ENCODE results near the gene EXOC3L1. TPM values are rescaled to one million over a fixed set of nuclear protein-coding genes. Genes with fewer than 3 reads are reported as not detected.

The EXOC3L1 gene
- polyA plus RNA-seq, 3 donors, result 6.5 to 7.2 (median 6.7) TPM

DNA sequence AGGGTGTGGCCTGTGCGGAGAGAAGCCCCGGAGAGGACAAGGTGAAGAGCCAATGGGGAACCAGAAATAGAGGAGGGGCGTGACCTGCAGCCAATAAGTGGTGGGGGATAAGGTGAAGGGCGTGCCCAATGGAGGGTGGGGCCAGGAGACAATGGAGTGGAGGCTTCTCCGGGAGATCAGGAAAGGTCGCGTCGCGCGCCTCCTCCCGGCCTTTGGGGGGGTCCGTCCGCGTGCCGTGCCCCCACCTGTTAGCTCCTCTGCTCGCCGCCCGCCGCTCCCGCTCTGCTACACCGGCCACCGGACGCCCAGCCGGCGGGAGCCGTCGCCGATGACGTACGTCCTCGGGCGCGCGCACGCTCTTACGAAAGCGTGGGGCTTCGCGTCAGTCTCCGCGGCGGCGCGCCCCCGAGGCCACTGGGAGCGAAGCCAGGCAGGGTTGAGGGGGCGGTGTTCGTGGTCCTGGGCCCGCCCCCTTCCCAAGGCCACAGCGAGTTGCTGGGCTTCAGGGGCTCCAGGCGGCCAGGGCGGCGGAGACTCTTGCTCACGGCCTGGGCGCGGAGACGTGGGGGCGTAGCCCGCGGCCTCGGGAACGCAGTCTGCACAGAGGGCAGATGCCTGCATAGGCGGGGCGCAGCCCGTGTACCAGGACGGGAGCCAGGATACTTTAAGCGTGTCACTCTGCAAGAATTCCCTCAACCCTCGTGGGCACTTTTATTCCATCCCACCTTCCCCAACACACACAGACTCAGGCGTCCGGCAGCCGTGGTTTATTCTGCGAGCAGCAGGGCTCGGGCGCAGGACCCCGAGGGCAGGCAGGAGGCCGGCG is 6.1 kb downstream of the EXOC3L1 start, which contains the start of gene MATCAP1:
Gene MATCAP1 (minus strand): TSS at position 337 of the 826 bp plus-strand sequence. CDS start 3,353 bp downstream, outside the sequence.
- peak; percentile 97 for DNase-seq

DNA sequence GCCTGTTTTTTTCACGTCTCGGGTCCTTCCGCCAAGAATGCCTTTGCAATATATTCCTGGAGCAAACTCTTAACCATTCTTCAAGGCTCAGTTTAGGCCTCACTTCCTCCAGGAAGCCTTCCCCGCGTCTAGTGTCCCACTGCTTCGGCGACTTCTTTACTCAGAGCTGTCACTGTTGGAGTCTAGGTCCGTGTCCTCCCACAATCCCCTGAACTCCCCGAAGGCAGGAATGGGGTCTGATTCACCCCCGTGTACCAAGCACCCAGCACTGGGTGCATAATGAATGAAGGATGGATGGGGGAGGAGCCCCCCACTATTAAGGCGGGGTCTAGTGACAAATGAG is 6.7 kb downstream of the EXOC3L1 start:
- DNase-seq, result no peak

DNA sequence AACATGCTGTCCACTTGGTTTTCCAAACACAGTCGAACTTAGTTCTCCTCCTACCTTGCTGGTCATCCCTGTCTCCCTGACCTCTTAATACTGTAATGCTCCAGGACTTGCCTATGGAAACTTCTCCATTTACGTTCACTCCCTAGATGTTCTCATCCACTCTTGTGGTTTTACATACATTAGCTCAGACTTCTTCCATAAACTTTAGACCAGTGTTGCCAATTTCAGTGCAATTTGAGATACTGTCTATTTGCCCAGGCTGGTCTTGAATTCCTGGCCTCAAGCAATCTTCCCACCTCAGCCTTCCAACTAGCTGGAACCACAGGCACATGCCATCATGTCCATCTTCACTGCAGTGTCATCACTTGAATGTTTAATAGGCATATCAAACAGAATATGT is 7.6 kb downstream of the EXOC3L1 start:
- no peak for DNase-seq

DNA sequence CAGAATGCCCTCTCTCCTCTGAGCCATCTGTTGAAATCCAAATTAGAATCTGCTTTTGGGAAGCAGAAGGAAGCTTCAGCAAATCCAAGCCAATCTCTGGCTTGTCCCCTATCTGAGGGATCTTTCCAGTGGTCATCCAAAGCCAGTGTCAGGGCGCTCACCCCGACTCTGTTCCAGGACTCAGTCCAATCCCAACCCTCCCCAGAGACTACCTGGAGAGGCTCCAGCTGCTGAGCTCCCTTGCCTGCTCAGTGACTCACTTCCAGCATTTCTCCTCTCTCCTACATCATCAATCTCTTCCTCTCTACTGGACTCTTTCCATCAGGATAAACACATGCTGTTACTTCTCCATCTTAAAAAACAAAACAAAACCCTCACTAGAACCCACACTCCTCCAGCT is 8.6 kb downstream of the EXOC3L1 start:
- no peak for DNase-seq

DNA sequence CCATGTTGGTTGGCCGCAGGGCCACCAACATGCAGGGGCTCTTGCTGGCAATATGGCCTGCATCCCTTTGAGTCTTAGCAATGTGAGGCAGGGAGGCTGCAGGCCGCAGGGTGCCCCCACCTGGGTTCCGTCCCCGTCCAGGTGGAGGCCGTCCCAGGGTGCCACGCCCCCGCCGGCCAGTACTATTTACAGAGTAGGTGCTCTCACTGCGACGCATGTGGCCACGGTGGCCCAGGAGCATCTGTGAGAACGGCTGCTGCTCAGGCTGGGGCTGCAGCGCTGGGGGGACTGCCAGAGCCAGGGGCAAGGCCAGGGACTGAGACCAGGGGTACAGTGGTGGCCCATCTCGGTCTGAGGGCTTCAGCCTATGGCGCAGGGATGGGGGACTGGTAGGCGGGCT is 9.8 kb downstream of the EXOC3L1 start:
- no peak for DNase-seq

DNA sequence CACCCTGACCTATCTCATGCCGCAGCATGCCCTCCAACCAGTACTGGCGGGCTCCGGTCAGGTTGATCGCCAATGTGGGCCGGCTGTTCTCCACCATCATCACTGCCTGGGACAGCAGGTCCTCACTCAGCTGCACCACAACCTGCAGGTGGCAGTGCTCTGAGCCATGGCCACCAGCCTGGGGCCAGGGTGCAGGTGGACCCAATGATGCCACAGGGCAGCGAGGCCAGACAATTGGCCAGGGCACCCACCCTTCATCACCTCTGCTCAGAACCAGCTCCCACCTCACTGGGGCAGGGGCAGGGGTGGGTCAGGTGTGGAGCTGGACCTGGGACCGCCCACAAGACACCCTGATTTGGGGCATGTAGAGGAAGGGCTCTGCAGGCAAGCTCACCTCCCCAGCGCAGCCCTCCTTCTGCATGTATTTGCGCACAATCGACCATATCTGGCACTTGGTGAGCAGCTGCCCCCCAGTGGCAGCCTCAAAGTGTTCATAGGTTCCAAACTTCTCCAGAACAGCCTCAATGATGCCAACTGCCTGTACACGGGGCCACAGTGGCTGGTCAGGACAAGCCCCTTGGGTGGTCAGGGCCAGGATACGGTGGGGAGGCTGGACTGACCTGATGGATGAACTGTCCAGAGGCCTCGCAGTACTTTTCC is 10.4 kb downstream of the EXOC3L1 start:
- no peak for DNase-seq

DNA sequence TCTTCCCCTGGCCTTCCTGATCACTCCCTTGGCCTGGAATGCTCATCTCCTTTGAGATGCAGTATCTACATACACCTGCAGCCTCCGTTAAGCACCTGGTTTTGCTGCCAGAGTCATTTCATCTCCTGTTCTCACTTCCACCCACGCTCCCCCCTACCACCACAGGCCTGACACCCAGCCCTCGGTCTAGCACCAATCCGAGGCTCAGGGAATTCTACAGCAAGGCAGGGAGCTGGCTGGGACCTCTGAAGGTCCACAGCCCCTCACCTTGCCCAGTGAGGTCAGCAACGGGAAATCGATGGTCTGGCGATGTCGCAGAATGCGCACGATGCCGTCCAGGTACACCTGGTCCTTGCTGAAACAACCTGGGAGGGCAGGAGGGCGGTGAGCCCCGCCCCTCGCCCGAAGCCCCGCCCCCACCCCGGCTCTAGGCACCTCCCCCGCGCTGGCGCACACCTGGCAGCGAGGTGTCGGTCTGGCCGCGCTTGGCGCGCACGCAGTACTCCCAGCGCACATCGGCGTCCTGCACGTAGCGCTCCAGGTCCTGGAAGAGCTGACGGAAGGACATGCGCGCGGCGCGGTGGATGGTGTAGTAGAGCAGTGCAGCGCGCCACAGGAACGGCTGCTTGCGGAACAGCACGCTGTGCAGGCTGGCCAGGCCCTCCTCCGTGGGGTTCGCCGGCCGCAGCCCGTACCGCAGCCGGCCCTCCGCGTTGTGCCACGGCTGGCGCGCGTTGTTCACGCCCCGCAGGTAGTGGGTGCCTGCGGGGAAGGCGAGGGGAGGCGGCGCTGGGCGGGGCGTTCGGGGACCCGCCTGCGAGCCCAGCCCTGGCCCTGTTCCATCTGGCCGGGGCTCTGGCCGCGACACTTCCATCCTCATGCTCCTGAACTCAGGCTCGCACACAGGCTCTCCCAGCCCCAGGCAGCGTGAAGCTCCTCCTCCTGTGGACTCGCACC is 11.9 kb downstream of the EXOC3L1 start:
- DNase-seq, result no peak

DNA sequence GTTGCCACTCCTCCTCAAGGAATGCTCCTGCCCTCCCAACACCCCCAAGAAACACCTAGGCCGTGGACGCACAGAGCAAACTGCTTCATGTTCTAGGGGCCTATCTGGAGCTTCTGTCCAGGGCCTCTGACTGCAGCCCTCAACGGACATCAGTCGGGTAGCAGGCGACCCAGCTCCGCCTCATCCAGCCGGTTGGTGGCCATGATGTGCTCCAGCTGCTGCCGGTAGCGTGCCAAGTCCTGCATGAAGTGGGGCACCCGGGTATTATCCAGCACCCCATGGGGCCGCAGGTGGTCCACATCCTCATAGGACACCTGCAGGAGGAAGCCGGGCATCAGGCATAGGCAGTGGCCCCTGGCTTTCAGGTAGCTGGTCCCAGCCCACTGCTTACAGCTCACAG is 13.3 kb downstream of the EXOC3L1 start:
- no peak for DNase-seq

DNA sequence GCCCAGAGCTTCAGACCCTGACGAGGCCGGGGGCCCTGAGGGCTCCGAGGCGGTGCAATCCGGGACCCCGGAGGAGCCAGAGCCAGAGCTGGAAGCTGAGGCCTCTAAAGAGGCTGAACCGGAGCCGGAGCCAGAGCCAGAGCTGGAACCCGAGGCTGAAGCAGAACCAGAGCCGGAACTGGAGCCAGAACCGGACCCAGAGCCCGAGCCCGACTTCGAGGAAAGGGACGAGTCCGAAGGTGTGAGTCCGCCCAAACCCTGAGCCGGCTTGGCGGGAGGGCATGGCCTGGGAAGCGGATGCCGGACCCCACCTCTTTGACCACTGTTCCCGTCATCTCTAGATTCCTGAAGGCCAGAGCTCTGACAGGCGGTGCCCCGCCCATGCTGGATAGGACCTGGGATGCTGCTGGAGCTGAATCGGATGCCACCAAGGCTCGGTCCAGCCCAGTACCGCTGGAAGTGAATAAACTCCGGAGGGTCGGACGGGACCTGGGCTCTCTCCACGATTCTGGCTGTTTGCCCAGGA is 15.2 kb downstream of the EXOC3L1 start:
- DNase-seq, result no peak

DNA sequence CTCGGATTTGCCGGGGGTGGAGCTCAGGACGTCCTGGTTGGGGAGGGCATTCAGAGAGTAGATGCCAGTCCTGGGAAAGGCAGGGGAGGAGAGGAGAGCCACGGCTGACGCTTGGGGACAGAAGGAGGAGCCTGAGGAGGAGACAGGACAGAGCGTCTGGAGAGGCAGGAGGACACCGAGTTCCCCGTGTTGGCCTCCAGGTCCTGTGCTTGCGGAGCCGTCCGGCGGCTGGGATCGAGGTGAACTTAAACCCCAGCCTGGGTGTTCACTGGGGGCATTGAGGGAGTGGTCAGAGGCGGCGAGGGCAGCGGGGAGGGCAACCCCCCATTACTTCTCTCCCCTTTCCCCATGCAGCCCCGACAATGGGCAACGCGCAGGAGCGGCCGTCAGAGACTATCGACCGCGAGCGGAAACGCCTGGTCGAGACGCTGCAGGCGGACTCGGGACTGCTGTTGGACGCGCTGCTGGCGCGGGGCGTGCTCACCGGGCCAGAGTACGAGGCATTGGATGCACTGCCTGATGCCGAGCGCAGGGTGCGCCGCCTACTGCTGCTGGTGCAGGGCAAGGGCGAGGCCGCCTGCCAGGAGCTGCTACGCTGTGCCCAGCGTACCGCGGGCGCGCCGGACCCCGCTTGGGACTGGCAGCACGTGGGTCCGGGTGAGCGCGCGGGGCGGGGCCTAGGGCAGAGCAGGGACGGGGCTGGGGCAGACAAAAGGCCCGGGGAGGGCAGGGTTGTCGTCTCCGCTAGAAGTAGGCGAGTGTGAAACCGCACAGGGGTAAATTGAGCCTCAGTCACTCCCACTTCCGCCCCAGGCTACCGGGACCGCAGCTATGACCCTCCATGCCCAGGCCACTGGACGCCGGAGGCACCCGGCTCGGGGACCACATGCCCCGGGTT is 15.9 kb downstream of the EXOC3L1 start:
- DNase-seq, result no peak

DNA sequence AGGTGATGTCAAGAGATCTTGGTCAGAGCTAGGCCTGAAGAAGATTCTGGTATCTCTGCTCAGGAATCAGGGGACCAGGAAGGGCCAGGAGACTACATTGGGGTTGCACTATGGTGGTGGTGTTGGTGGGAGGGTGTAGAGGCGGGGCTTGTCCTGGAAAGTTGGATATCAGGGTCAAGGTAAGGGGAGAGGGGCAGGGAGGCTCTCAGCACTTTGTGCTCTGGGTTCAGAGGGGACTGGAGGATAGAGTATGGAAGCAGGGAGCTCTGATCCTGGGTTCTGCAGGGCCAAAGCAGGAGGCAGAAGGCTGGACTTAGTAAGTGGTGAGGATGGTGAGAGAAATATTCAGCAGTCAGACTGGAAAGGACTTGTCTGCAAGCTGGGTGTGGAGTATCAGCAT is 16.6 kb downstream of the EXOC3L1 start:
- DNase-seq, result no peak

DNA sequence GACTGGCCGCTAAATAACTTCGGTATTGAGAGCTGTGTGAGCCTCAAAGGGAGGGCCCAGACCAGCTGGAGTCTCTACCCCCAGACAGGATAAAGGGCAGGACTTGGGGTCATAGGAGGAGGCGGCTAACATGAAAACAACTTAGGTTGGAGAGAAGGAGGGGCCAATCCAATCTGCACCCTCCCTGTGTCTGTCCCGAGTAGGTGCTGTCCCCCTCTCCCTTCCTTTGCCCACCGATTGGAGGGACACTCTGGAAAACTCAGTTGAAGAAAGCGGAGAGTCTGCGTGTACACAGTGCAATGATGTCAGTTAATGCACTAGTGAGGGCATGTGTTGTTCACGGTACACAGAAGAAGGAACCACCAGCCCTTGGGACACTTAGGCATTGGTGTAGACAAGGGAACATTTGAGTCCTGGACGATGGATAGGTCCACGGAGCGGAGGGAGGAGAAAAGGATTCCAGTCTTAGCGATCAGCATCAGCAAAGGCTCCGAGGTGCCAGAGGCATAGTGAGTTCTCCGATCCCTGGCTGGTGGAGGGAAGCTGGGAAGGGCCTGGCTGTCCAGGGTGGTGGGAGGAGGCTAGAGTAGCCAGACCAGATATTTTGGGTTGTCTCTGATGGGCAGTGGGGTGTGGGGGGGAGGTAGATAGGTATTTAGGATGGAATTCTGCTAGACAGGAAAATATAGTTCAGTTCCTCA is 18.8 kb downstream of the EXOC3L1 start:
- DNase-seq, result no peak

DNA sequence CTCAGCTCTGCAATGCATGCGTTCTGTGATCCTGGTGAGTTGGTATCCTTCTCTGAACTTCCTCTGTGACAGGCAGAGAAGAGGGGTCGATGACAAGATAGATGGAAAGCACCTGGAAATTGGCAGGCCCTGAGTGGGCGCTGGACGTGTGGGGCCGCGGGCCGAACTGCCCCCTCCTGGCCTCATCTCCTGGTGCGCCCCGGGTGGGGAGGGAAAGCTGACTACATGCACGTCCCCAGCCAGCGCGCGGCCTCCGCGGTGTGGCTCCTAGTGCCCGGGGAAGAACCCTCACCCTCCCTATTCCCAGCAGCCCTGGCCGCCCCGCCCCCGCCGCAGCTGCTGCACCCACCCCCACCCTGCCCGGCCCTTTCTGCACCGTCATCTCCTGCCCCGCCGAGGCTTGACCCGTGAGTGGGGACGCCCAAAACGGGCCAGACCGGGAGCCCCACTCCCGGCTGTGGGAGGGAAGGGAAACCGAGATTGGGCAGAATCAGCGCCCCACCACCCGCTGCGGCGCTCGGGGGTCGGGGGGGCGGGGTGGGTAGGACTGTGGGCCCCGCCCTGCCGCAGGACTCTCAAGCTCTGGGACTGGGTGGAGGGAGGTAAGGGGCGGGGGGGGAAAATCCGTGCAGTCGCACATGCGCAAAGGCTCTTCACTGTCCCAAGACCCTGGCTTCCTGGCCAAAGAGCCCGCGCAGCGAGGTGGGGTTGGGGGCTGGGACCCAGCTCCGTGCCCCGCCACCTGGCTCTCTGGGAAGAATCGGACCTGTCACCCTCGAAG is 19.6 kb downstream of the EXOC3L1 start, which contains the start of gene NOL3:
Gene NOL3 (plus strand): TSS at position 371 of the 781 bp plus-strand sequence.
- no peak for DNase-seq

DNA sequence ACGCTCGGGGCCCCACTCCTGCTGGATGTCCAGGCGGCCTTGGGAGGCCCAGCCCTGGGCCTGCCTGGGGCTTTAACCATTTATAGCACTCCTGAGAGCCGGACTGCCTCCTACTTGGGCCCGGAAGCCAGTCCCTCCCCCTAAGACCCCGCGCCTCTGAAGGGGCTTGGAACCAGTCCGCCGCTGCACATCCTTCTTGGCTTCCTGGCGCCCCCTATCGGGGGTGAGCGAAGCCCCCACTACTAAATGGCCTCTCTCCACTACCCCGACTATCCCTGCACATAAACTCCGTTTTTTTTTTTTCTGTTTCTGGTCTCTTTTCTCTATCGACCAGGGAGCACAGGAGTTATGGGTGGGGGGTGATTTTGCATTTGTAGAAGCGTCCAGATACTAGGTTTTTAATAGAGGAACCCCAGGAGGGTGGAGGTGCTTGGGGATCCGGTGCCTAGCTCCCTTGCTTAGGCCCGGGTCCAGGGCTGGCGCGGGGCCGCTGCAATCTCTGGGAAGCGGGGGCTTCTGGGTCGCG is 20.2 kb downstream of the EXOC3L1 start:
- no peak for DNase-seq

DNA sequence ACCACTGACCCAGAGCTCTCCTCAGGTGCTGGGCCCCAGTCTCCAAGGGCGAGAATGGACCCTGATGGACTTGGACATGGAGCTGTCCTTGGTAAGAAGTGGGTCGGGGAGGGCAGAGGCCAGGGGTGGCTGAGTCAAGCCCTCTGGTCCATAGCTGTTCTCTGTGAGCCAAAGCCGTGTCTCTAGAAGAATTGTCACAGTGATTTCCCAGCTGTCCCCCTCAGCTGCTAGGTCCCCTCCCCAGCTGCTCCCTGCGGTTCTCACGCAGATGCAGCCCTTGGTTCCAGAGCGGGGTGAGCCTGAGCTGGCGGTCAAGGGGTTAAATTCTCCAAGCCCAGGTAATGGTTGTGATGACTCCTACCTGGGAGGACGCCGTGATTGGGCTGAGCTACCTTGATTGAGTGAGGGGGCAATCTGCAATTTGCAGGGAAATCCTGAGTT is 20.9 kb downstream of the EXOC3L1 start:
- no peak for DNase-seq

DNA sequence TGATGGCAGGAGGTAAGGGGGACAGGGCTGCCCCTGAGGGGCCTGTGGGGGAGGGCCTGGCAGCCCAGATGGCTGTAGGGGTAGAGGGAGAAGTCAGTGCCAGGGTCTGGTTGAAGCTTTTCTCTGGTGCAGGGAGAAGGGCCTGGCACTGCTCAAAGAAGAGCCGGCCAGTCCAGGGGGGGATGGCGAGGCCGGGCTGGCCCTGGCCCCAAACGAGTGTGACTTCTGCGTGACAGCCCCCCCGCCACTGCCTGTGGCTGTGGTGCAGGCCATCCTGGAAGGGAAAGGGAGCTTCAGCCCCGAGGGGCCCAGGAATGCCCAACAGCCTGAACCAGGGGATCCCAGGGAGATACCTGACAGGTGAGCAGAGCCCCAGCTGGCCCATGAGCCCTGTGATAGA is 22.3 kb downstream of the EXOC3L1 start:
- DNase-seq, result no peak

DNA sequence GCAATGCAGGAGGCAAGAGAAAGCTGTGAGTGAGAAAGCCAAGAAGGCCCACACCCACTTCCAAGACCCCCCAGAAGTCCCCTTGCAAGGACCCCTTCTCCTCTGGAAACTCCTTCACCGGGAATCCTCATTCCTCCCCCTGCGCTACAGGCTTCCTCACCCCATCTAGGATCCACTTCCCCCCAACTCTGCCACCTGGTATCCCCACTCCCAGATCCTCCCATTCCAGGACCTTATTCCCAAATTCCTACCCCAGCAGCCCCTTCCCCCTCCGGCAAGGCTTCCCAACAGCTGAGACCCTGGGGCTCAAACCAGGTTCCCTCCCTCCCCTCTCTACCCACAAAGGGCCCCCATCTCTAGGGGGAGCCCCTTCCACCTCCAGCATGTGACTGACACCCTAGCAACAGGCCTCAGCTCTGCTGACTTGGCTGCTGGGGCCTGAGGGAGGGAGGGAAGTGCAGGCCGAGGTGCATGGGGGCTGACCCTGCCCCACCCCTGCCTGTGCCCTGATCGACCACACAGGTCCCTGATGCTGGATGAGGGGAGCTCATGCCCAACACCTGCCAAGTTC is 23.3 kb downstream of the EXOC3L1 start:
- DNase-seq, result no peak

DNA sequence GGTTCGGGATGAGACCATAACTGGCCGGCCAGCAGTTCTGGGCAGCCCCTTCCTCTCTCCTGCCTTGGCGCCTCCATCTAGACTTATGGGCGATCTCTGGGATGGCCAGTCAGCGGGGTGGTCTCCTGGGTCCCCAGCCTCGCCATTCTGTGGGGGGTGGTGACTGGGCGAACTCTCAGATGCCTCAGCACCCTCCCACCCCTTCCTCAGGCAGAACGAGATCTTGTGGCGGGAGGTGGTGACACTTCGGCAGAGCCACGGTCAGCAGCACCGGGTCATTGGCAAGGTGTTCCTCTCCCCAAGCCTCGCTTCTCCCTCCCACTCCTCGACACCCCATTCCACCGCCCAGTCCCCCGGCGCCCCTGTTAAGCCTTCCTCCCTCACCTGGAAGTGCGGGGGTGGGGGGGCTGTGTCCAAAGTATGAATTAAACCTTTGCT is 23.8 kb downstream of the EXOC3L1 start:
- no peak for DNase-seq

Measured in renal pelvis (tissue), 4 donors.